Stimulated activated CD4-positive, alpha-beta T cell treated with anti-CD3 and anti-CD28 coated beads, Interleukin-1b, Interleukin-23, amount 100 ng/mL, for 1 hour (primary cell): Measurements from ENCODE around the gene SARS1.
A peak's percentile ranks its signal among the peaks of the same experiment; 100 is the strongest.

Source experiments
- DNase-seq, 2 donors: peaks; one replicate each; pipeline ENCODE4 v3.0.0-alpha.2; 2020; ENCODE audit warnings: low read depth in 2 of 2

Gene SARS1

DNA sequence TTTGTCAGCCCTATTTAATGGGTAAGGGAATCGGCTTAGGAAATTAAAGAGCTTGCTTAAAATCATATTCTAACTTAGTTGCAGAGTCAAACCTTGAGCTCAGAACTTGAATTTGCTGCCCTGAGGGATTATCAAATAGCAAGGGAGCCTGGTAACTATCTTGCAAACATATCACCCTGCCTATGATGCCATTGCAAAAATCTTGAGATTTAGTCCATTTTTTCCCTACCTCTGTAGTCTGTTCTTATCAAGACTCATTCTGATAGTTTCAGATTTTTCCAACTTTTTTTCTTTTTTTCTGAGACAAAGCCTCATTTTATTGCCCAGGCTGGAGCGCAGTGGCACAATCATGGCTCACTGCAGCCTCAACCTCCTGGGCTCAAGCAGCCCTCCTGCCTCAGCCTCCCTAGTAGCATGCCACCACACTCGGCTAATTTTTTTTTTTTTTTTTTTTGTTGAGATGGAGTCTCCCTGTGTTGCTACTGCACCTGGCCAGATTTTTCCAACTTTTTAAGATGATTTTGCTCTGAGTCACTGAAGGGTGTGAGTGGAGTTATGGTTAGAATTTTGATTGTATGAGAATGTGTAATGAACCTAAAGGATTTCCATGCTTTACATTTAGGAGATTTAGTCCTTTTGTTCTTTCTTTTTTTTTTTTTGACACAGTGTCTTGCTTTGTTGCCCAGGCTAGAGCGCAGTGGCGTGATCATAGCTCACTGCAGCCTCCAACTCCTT, 12.2 kb downstream of the SARS1 start:
- no peak for DNase-seq

DNA sequence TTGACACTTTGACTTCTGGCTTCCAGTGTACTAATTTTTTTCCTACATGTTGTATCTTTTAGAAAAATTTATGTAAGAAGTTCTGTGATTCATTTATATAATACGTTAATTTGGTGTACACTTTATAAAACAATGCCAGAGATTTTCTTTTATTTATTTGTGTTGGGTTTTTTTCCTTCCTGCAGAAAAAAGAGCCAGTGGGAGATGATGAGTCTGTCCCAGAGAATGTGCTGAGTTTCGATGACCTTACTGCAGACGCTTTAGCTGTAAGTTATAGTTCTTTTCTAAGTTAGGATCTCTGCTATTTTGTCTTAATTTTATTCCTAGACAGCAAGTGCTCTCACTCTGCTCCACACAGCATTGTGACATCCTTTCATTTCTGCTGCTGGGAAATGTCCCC, 14.4 kb downstream of the SARS1 start:
- no peak for DNase-seq

DNA sequence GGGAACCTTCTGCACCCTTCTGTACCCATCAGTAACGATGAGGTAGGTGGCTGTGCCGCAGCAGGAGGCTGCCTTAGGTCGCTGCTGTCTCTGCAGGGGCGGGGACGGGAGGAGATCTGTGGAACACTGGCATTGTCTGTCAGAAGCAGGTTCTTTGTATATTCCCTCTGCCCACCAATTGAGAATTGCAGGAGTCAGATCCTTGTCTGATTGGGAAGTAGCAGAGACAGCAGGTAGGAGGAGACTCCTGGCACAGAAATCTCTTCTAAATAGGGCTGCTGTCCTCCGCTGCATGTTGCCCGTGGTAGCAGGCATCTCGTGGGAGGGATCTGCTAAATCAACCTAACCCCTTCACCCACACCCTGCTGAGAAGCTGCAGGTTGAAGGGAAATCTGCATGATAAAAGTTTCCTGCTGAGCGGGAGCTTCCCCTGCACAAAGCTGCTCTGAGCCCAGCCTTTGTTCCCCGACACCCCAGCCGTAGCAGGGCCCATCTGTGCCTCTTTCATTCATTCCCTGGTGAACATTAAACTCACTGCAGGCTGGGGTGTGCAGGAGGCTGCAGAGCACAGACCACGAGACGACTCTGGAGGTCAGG, 15.9 kb downstream of the SARS1 start:
- DNase-seq = no peak

DNA sequence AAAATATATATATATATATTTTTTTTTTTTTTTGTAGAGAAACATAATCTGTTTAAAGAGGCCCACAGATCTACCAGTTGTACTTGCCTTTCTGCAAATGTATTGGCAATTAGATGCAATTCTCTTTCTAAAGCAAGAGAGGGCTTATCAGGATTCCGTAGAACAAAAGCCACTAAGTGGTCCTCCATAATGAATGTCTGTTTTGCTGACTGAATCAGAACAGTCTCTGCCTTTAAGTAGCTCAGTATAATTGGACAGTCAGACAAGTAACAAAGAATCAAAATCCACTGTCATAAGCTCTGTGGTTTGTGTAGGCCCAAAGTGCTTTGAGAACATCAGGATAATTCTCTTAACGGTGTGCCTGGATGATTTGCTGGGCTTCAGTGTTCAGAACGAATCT, 17.3 kb downstream of the SARS1 start:
- DNase-seq = no peak

DNA sequence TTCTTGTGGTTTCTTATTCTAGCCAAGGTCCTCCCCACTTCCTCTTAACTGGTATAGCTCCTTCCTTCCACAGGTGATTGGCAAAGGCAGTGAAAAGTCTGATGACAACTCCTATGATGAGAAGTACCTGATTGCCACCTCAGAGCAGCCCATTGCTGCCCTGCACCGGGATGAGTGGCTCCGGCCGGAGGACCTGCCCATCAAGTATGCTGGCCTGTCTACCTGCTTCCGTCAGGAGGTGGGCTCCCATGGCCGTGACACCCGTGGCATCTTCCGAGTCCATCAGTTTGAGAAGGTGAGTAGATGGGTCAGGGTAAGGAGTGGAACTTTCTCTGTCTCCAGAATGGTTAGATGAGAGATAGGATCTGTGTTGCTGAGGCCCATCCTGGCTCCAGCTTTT, 21.4 kb downstream of the SARS1 start:
- DNase-seq = no peak

DNA sequence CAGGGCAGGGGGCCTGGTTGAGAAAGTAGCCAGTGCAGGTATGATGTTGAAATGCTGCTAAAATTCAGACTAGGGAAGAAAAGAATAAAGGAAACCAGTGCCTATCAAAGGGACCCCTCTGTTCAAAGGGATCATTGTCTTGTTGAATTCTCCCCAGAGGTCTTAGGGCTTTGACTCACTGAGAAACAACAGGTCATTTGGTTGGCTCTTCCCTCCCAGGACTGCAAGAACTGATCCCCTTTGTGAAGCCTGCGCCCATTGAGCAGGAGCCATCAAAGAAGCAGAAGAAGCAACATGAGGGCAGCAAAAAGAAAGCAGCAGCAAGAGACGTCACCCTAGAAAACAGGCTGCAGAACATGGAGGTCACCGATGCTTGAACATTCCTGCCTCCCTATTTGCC, 23.8 kb downstream of the SARS1 start:
- DNase-seq = no peak

DNA sequence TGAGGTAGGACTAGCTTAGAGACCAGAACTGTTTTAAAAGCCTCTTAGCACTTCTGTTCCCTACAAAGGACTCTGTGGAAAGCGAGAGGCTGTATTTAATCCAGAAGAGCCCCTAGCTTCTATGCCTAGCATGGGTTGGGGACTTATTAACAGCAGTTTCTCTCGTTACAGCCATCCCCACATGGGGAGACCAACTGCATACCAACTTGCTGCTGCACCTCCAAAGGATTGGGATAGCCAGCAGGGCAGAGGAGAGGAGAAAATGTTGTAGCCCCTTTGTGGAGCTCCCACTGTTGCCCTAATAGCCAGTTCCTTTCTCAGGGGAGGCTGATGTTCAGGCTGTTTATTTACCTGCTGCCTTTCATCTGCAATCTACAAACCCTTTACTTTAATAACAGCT, 24.7 kb downstream of the SARS1 start:
- no peak for DNase-seq

DNA sequence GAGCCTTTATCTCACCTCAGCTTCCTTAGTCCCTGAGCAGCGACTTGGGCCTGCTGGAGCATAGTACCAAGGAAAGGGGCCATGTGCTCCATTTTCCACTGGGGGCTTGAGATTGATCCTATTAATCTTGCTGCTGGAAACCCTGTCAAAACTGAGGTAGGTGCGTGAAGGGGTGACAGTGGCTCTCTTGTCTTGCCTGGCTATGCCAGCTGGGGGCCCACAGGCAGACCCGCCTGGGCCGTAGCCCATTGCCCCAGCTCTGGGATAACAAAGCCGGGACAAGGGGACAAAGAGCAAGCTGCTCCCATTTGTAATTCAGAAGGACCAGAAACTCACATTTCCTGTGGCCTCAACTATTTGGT, 25.3 kb downstream of the SARS1 start:
- DNase-seq = no peak

DNA sequence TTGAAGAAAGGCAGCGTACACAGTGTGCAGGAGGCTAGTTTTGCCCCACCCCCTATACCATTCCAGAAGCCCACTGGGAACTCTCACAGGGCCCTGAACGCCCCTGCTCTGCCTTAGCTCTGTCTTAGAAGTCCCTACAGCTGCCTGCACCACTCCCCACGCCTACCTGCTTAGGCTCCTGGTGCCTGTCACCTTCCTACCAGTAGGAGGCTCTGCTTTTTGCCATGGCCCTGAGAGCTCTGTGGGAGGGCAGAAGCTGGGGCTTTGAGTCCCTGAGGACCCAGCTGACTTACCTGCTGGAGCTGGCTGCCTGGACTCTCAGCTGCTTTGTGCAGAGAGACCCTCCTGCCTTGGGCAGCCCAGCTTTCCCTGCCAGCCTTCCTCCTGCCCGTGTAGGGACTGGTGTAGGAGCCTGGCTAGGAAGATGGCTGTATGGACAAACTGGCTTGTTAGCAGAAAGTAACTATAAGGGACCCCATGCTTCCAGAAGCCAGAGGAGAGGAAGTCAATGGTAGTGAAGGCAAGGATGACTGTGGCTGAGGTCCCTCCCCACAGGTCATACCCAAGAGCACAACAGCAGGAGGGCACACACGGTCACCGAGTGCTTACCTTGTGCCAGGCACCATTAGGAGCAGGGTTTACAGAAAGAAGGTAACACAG, 25.8 kb downstream of the SARS1 start:
- DNase-seq = no peak

DNA sequence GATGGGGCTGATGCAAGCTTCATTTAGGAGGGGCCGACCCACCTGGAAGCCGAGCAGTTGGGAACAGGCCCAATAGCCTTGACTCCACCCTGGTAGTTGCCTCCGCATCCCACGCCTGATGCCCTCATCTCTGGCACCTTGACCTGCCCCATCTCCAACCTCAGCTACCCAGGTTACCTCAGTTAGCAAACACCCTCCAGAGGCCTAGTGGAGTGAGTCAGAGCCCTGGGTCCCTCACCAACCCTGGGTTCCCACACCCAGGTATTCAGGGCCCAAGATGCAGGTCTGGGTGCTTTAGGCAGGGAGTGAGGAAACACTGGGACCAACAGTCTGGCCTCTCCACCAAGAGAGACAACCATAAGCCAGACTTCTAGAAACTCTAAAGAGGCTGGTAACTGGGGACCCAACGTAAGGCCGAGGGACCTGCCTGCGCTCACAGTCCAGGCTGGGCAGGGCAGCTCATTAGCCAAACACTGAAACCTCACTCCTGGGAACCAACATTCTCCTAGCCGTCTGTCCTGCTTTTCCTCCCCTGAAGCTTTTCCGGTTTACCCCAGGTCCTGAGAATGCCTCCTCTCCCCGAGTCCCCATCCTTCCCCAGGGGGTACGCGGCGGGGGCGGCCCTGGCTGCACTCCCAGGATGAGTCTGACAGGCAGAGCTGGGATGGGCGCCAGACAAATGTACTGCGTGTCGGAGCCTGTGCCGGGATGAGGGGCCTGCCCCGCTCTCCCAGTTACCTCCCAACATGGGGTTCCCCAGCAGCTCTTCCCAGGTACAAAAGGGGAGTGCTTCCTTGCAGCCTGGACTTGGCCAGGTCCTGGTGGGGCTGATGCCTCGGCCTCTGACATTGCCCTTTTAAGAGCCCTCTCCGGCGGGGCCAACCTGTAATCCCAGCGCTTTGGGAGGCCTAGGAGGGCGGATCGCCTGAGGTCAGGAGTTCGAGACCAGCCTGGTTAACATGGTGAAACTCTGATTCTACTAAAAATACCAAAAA, 26.7 kb downstream of the SARS1 start:
- no peak for DNase-seq

DNA sequence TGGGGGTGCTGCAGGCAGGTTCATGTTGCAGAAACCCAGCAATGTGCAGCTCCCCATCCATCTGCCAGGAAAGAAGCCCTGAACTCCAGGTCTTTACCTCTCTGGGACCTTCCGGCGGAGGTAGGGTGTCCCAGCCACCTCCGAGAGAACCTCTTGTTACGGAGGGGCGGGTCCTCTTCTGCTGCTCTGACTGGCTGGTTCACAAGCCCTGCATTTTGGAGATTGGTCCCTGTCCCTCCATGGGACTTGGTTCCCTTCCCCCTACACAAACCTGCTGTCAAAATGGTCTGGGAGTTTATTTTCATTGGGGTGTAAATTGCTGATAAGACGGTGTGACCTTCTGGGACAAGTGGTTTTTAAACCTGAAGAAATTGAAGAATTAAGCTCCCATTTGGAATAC, 27.6 kb downstream of the SARS1 start:
- DNase-seq = no peak

DNA sequence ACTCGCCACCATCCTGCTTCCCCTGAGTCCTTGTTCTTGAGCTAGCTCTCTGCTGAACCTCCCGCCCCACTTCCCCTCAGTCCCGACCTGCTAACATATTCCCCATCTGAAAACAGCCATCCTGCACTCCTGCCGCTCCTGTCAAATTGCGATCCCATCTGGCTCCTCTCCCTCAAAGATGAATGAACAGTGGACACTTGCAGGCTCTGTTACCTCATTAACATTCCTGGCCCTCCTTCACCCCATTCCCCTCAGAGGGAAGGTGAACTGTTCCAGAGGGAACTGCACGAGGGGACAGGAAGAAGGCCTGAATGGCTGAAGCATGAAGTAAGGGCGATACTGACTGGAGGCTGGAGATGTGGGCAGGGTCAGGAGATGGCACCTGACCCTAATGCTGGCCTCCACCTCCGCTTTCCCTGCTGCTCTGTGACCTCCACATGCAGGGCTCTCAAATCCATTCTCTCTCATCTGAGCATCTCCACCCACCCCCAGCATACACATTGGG, 28.2 kb downstream of the SARS1 start:
- no peak for DNase-seq

DNA sequence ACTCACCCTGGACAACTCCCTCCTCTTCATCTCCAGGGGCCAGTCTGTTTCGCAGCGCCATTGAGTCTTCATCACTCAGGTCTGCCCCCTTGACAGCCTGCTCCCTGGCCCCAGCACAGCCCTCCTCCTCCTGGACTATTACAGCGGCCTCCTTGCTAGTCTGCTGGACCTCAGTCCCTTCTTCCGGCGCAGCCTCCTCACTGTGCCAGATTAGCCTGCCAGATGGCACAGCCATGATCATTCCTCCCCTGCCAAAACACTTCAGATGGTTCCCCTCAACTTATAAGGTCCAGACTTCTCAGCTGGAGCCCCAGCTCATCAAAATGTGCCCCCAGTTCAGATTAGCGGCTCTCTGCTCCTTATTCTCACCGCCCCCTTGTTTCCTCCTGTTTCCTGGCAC, 28.7 kb downstream of the SARS1 start:
- DNase-seq = no peak

DNA sequence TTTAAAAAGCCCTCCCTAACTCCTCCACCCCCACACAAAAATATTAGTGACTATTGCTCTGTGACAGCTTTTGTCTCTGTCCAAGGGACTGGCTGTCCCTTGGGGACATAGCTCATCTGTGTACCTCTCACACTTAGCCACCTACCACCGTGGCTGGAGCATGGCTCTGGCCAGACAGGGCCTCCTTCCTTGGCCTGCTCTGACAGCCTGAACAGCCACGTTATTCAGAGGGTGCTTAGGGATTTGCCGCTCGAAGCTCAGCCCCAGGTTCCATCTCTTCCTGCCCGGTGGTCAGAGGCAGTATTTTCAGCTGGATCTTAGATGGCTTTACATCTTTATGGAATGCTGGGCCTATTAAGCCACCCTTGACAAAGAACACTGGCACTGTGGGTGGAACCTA, 29.5 kb downstream of the SARS1 start:
- no peak for DNase-seq

DNA sequence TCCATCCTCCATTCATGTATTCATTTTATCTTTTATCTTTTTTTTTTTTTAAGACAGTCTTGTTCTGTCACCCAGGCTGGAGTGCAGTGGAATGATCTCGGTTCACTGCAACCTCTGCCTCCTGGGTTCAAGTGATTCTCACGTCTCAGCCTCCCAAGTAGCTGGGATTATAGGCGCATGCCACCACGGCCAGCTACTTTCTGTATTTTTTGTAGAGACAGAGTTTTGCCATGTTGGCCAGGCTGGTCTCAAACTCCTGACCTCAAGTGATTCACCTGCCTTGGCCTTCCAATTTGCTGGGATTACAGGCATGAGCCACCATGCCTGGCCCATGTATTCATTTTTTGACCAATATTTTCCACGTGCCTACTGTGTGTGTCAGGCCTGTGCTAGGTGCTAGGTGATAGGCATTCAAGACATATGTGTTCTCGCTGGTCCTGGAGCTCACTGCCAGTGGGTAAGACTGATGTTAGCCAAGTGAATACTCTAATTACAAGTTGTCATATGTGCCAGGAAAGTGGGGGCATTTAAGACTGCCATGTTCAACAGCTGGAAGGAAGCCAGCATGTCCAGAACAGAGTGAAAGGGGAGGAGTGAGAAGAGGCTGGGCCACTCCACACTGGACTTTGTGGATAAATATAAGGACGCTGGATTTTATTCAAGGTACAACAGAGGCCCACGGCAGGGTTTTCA, 30.3 kb downstream of the SARS1 start:
- no peak for DNase-seq

DNA sequence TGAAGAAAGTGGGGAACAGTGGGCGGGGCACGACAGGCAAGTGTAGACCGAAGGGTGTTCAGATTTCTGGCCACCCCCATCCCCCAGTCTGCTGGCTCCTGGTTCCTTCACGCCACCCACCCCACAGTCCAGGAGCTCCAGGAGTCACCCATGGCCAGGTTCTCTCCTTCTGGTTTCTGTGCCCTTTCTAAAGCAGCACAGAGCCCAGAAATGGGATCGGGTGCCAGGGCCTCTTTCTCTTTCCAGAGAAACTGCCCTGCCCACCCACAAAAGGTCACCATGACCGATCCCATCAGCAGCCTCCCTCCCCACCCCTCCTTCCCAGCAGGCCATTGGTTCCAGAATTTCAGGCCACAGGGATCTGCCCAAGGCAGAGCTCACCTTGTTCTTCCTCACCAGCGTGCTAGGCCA, 32.4 kb downstream of the SARS1 start:
- DNase-seq = no peak

DNA sequence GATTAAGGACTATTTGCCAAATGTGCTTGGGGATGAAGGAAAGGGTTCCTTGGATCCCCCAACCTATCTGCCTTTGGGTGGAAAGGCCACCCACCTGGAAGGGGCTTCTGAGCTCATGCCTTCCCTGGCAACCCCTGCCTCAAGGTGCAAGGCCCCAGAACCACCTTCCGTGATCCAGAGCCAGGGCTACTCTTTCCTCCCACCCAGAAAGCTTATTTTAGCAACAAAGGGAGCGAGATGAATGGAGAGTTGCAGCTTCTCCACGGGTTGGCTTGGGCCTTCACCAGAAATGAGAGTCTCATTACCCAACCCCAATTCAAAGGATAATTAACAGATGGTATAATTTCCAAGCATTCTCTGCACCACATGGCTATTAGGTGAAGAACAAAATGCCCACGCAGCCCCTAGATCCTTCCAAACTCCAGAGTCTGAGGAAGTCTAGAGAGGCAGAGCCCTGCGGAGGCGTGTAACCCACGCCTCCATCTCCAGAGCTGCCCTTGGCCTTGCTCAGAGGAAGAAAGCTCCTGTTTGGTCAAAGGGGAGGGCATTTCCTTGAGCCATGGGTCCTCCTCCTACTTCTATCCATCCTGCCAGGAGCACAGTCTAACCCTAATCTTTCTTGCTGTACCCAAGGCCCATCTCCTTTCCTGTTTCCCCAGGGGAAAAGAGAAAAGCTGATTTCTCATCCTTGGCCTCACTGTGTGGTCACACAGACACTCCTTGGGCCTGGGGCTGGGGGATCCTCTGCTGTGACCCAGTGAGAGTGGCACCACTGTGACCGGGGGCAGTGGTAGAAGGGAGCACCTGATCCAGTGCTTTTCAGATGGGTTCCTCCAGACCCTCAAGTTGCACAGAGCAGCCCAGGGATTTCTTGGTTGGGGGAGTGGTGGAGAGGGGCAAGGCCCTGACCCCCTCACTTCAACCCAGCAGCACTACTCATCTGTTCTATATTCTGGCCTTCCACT, 34.0 kb downstream of the SARS1 start:
- DNase-seq = no peak

DNA sequence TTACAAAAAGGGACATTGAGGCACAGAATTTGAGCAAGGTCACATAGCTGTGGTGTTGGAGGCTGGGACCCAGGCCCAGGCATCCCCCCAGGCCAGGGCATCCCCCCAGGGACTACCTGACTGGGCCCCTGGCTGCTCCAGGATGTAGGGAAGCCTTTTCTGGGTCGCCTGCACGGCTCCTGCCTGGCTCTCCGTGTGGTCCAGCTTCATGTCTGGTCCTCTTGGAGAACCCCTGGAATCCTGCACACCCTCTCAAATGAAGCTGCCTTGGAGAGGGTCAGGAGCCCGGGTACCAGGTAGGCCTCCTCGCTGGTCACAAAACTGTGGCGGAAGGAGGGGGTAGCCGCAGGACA, 34.7 kb downstream of the SARS1 start:
- no peak for DNase-seq

DNA sequence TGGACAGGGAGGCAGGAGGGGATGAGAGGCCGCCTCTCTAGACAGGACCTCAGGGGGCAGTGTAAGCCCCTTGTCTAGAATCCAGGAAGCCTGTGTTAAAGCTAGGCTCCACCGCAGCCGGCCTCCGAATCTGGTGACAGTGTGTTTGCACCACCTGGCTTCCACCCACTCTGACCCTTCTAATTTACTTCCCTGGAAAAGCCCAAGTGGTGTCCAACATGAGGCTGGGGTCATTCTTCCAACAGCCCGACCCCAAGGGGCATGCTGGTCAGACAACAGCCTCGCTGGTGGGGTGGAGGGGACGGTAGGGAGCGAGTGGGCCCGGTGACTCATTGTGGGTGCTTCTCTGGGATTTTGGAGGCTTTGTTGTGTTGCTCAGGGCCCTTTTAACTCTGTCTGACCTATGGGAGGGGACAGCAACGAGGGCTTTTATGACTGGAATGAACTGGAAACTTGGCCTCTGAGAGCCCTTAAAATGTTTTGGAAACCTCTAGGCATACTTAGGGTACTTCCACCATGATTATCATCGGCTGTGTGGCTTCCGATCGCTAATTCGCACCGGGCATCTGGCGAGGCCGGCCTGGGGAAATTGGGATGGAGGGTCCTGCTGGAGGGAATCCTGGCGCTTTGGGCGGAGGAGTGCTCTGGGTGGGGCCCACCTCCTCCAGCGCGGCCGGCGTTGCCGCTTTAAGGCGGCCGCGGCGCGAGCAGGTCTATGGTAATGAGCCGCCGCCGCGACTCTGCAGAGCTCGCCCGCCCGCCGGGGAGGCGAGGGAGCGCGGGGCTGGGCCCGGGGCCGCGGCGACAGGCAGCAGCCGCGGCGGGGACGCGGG, 35.3 kb downstream of the SARS1 start, which contains the start of gene CELSR2:
CELSR2 (plus strand) TSS at position 743 of the 833 bp plus-strand sequence. CDS start 541 bp downstream, outside the sequence.
- DNase-seq = peak in 1 of 2 donors; percentile 12
